H1 (cell line): ENCODE measurements around the gene GBP2. TPM values are rescaled to one million over a fixed set of nuclear protein-coding genes. Genes with fewer than 3 reads are reported as not detected.
A peak's percentile ranks its signal among the peaks of the same experiment; 100 is the strongest.

ENCODE experiments used
- CTCF ChIA-PET: fragments of 300-600 bp; sonication (Branson Sonifier 250); formaldehyde crosslinking; loops from one replicate; lab custom pipeline; 2021; ENCODE audit not compliant: partially characterized antibody; lab: Charles Lee
- POLR2A ChIA-PET: fragments of 300-600 bp; sonication (Branson Sonifier 250); formaldehyde crosslinking; loops from one replicate; lab custom pipeline; 2021; ENCODE audit warnings: inconsistent platforms; ENCODE audit not compliant: partially characterized antibody; lab: Charles Lee
- DNase-seq, 2 experiments: peaks; one replicate each; pipeline versions ENCODE4 v3.0.0 to v3.0.0-alpha.2; 2010 to 2022; ENCODE audit warnings: low spot score in 2 of 2, low read depth in 1 of 2, mixed read lengths in 1 of 2
- FAIRE-seq: peaks from 2 replicates; lab custom pipeline; 2011; peaks lifted over from hg19 to GRCh38; lab: Jason Lieb, UNC
- H2AFZ ChIP-seq: 2 replicates; pipeline ENCODE4 v1.8.1; 2012; ENCODE audit warnings: low read length, inconsistent platforms
- H2AK5ac ChIP-seq: 2 replicates; pipeline ENCODE4 v1.6.1; 2013; ENCODE audit warnings: low read depth, low read length
- H2BK120ac ChIP-seq: replicated peaks from 2 replicates; pipeline ENCODE3; 2013; ENCODE audit warnings: low read depth, low read length, inconsistent platforms
- H2BK12ac ChIP-seq: 2 replicates; pipeline ENCODE4 v1.6.1; 2013; ENCODE audit warnings: low read depth, low read length
- H2BK15ac ChIP-seq: 2 replicates; pipeline ENCODE4 v1.6.1; 2013; ENCODE audit warnings: low read length
- H2BK20ac ChIP-seq: 2 replicates; pipeline ENCODE4 v1.6.1; 2013; ENCODE audit warnings: low read length
- H2BK5ac ChIP-seq: 2 replicates; pipeline ENCODE4 v1.6.1; 2013; ENCODE audit warnings: low read depth, low read length
- H3K14ac ChIP-seq: 2 replicates; pipeline ENCODE4 v1.6.1; 2013; ENCODE audit warnings: inconsistent platforms; ENCODE audit not compliant: insufficient read length
- H3K18ac ChIP-seq: 2 replicates; pipeline ENCODE4 v1.6.1; 2013; ENCODE audit warnings: low read length; ENCODE audit errors: extremely low read depth
- H3K23ac ChIP-seq: 2 replicates; pipeline ENCODE4 v1.6.1; 2013; ENCODE audit warnings: inconsistent platforms; ENCODE audit not compliant: insufficient read length
- H3K23me2 ChIP-seq: 2 replicates; pipeline ENCODE4 v1.6.1; 2013; ENCODE audit warnings: low read depth, low read length
- H3K27ac ChIP-seq: 2 replicates; pipeline ENCODE4 v1.6.1; 2011; ENCODE audit warnings: low read depth, low read length, inconsistent platforms
- H3K27me3 ChIP-seq, 4 experiments: replicated peaks in 1 of 4; 1 replicate in 1 of 4; 2 replicates in 3 of 4; pipeline versions ENCODE4 v1.6.1 to v1.8.1; 2011 to 2013; ENCODE audit warnings: low read length in 3 of 4, mild to moderate bottlenecking in 3 of 4, inconsistent platforms in 2 of 4, mixed read lengths in 2 of 4, moderate library complexity in 1 of 4; ENCODE audit not compliant: control insufficient read depth in 3 of 4, insufficient read depth in 3 of 4; ENCODE audit errors: extremely low read depth in 1 of 4
- H3K36me3 ChIP-seq, 4 experiments: 2 replicates each; pipeline versions ENCODE4 v1.6.1 to v1.8.1; 2011 to 2013; ENCODE audit warnings: mild to moderate bottlenecking in 4 of 4, low read length in 3 of 4, moderate library complexity in 2 of 4, control low read depth in 1 of 4, inconsistent platforms in 1 of 4; ENCODE audit not compliant: insufficient read depth in 4 of 4, control insufficient read depth in 2 of 4
- H3K4ac ChIP-seq: replicated peaks from 2 replicates; pipeline ENCODE3; 2013; ENCODE audit warnings: low read length, low read depth, mixed read lengths, inconsistent platforms; ENCODE audit not compliant: insufficient read length
- H3K4me1 ChIP-seq, 4 experiments: replicated peaks in 1 of 4; 1 replicate in 1 of 4; 2 replicates in 3 of 4; pipeline versions ENCODE4 v1.6.1 to v1.8.1; 2011 to 2013; ENCODE audit warnings: low read length in 3 of 4, inconsistent platforms in 2 of 4, mixed read lengths in 1 of 4; ENCODE audit not compliant: insufficient read depth in 4 of 4, control insufficient read depth in 3 of 4
- H3K4me2 ChIP-seq, 2 experiments: 2 replicates each; pipeline versions ENCODE4 v1.6.1 to v1.8.1; 2011 to 2013; ENCODE audit warnings: low read depth in 2 of 2, low read length in 2 of 2, control low read depth in 1 of 2, inconsistent platforms in 1 of 2, mild to moderate bottlenecking in 1 of 2; ENCODE audit not compliant: insufficient read depth in 1 of 2
- H3K4me3 ChIP-seq, 4 experiments: fragments of 200-600, 300-600 bp in 1 of 4; sonication (generic), shearing (Covaris generic), sonication (Bioruptor Twin) in 1 of 4; 2 replicates each; pipeline versions ENCODE4 v1.5.1 to v1.8.1; 2011 to 2016; ENCODE audit warnings: low read length in 4 of 4, low read depth in 3 of 4, control low read depth in 2 of 4, inconsistent platforms in 2 of 4, mild to moderate bottlenecking in 2 of 4, mixed read lengths in 1 of 4, moderate library complexity in 1 of 4; ENCODE audit not compliant: insufficient read depth in 2 of 4; ENCODE audit errors: extremely low read depth in 1 of 4
- H3K56ac ChIP-seq: replicated peaks from 2 replicates; pipeline ENCODE3; 2013; ENCODE audit warnings: low read depth, mild to moderate bottlenecking, mixed read lengths, low read length, inconsistent platforms; ENCODE audit not compliant: insufficient read length
- H3K79me1 ChIP-seq: 2 replicates; pipeline ENCODE4 v1.6.1; 2013; ENCODE audit warnings: low read depth, low read length, control low read depth
- H3K79me2 ChIP-seq, 2 experiments: 2 replicates each; pipeline versions ENCODE4 v1.6.1 to v1.8.1; 2012 to 2013; ENCODE audit warnings: low read length in 2 of 2, mild to moderate bottlenecking in 2 of 2, inconsistent platforms in 1 of 2; ENCODE audit not compliant: insufficient read depth in 2 of 2, control insufficient read depth in 1 of 2
- H3K9ac ChIP-seq, 4 experiments: replicated peaks in 1 of 4; 1 replicate in 1 of 4; 2 replicates in 3 of 4; pipeline versions ENCODE4 v1.6.1 to v1.8.1; 2011 to 2013; ENCODE audit warnings: low read depth in 3 of 4, low read length in 3 of 4, control low read depth in 2 of 4, mild to moderate bottlenecking in 2 of 4, moderate library complexity in 2 of 4, inconsistent platforms in 1 of 4; ENCODE audit errors: extremely low read depth in 1 of 4
- H3K9me3 ChIP-seq, 2 experiments: 2 replicates each; pipeline versions ENCODE4 v1.6.1 to v1.8.1; 2012 to 2013; ENCODE audit warnings: mild to moderate bottlenecking in 2 of 2, moderate library complexity in 2 of 2, control low read depth in 1 of 2, inconsistent platforms in 1 of 2, low read depth in 1 of 2, low read length in 1 of 2, mixed read lengths in 1 of 2; ENCODE audit not compliant: insufficient read depth in 2 of 2
- H4K20me1 ChIP-seq, 2 experiments: replicated peaks in 1 of 2; 2 replicates each; pipeline versions ENCODE3 to v1.8.1; 2011 to 2013; ENCODE audit warnings: inconsistent platforms in 2 of 2, low read length in 2 of 2, mild to moderate bottlenecking in 1 of 2; ENCODE audit not compliant: insufficient read depth in 2 of 2, control insufficient read depth in 1 of 2
- H4K5ac ChIP-seq: 2 replicates; pipeline ENCODE4 v1.6.1; 2013; ENCODE audit warnings: low read length, low read depth, mixed read lengths, inconsistent platforms; ENCODE audit not compliant: insufficient read length
- H4K8ac ChIP-seq: 2 replicates; pipeline ENCODE4 v1.8.0; 2013; ENCODE audit warnings: mild to moderate bottlenecking, moderate library complexity, low read length, inconsistent platforms; ENCODE audit not compliant: insufficient read depth; ENCODE audit errors: extremely low read depth
- H4K91ac ChIP-seq: replicated peaks from 2 replicates; pipeline ENCODE3; 2013; ENCODE audit warnings: low read length, mixed read lengths, inconsistent platforms; ENCODE audit not compliant: insufficient read length
- GTF2F1 ChIP-seq: IDR thresholded peaks from 2 replicates; pipeline ENCODE4 v1.6.1; 2012; ENCODE audit warnings: low read depth, low read length, improper control_type of control experiment, borderline replicate concordance
- JUND ChIP-seq: IDR thresholded peaks from 2 replicates; pipeline ENCODE4 v1.6.1; 2011; ENCODE audit warnings: mild to moderate bottlenecking, improper control_type of control experiment, low read length
- KDM1A ChIP-seq: fragments of 200-600, 300-600 bp; sonication (generic); IDR thresholded peaks from 2 replicates; pipeline ENCODE4 v1.7.1; 2016; ENCODE audit warnings: mild to moderate bottlenecking, low read length, borderline replicate concordance
- RAD21 ChIP-seq, 2 experiments: IDR thresholded peaks in 1 of 2; conservative IDR thresholded peaks in 1 of 2; 2 replicates each; pipeline ENCODE4 v1.6.1; 2011; ENCODE audit warnings: low read depth in 2 of 2, low read length in 2 of 2, improper control_type of control experiment in 1 of 2, inconsistent platforms in 1 of 2, mild to moderate bottlenecking in 1 of 2, moderate library complexity in 1 of 2
- polyA plus RNA-seq, 7 experiments: library from polyadenylated mRNA; depleted of rRNA in 3 of 7; stranded (reverse) in 5 of 7; unstranded in 2 of 7; fragments of >200 nt in 5 of 7; fragments of 200-250 nt in 2 of 7; gene quantifications; 1 replicate in 5 of 7; 2 replicates in 1 of 7; 4 replicates in 1 of 7; pipeline versions ENCODE4 v1.2.1 to v1.2.3, GENCODE V29; 2011 to 2013; ENCODE audit warnings: missing spikeins in 2 of 7, mixed read lengths in 2 of 7
- total RNA-seq: library from RNA; stranded (reverse); fragmentation: NEBNext Ultra II Directional; extraction: Animal tissue kit (Norgen Biotek cat#: 25700); gene quantifications from 2 replicates; pipeline ENCODE4 v1.2.1, GENCODE V29; 2021
- TF ChIP-seq, protein P1 (sequence below), 3 experiments: IDR thresholded peaks; 1 replicate in 2 of 3; 2 replicates in 1 of 3; pipeline versions ENCODE4 v1.5.1 to v1.6.1; 2011; ENCODE audit warnings: low read length in 3 of 3, mild to moderate bottlenecking in 3 of 3, inconsistent platforms in 2 of 3, low read depth in 1 of 3, moderate library complexity in 1 of 3; ENCODE audit not compliant: insufficient read depth in 1 of 3; ENCODE audit errors: control extremely low read depth in 1 of 3

GBP2 gene
- total and polyA plus RNA-seq, 2 of the 8 experiments (the other 6 are each of a cell fraction or from before 2014, with no cell fraction given), result not detected

DNA sequence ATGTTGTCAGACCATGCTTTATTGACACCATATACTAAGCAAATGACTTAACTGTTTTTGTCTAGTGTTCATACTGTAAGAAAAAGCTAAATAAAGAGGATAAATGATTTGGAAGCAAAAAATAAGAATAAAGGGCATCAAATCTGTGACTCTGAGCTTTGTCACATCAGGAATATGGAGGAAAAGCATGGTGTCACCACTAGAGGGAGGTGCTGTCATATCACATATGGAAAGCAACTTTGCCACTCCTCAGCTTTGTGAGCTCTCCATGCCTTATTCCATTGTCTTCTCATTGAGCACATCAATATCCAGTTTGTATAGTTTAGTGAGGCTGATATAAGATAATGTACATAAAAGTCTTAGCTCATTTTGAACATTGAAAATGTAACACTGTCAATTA, 40.1 kb downstream of the GBP2 start:
- Histone ChIP-seq H2BK5ac (no peak overlapping the region), H3K23ac (no peak overlapping the region)
- POLR2A ChIA-PET, result no interaction called here

More for the DNA sequence above, 40.1 kb downstream of the GBP2 start:
- H4K91ac ChIP-seq, result no peak overlapping the region
- no peak overlapping the region for H2BK15ac ChIP-seq
- no peak overlapping the region for H3K9ac ChIP-seq
- no peak overlapping the region for H3K18ac ChIP-seq
- H3K4me1 ChIP-seq, result 0 out of 7 replicates have a peak, but pooled peaks cover 0 to 3% (median 0%) of the 10 kb centered on the region in 4 experiments
- no peaks in the 10 kb centered on the region for H3K23me2 ChIP-seq
- H4K5ac ChIP-seq, result no peak overlapping the region
- H3K9me3 ChIP-seq, result peaks cover 4 to 6% of the 10 kb centered on the region in 2 experiments; a peak in 2 of 4 replicates
- H3K27me3 ChIP-seq, result no peaks in the 10 kb centered on the region
- H3K56ac ChIP-seq, result no peak overlapping the region
- H3K27ac ChIP-seq, result no peak overlapping the region
- no peak overlapping the region for H3K4me3 ChIP-seq
- CTCF ChIA-PET, result interaction anchor here (0.6 to 2.2 kb wide), 22 partner anchors 11 to 835 kb away, joined by 3 to 13 read pairs (median 4); no protein-coding TSS in a partner anchor
- H2AK5ac ChIP-seq, result no peak overlapping the region
- no peaks in the 10 kb centered on the region for H3K79me1 ChIP-seq
- TF ChIP-seq, protein P1, sequence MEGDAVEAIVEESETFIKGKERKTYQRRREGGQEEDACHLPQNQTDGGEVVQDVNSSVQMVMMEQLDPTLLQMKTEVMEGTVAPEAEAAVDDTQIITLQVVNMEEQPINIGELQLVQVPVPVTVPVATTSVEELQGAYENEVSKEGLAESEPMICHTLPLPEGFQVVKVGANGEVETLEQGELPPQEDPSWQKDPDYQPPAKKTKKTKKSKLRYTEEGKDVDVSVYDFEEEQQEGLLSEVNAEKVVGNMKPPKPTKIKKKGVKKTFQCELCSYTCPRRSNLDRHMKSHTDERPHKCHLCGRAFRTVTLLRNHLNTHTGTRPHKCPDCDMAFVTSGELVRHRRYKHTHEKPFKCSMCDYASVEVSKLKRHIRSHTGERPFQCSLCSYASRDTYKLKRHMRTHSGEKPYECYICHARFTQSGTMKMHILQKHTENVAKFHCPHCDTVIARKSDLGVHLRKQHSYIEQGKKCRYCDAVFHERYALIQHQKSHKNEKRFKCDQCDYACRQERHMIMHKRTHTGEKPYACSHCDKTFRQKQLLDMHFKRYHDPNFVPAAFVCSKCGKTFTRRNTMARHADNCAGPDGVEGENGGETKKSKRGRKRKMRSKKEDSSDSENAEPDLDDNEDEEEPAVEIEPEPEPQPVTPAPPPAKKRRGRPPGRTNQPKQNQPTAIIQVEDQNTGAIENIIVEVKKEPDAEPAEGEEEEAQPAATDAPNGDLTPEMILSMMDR (IDR thresholded peaks at IDR 0.05; ENCODE audit: control extremely low read depth in 1 of 3, insufficient read depth in 1 of 3, low read depth in 1 of 3, low read length in 3 of 3), result peak in 2 of 3 experiments; percentile 60 to 65; a peak in 3 of 4 replicates
- TF ChIP-seq KDM1A (no peak), GTF2F1 (no peak), JUND (no peak), RAD21 (IDR thresholded peaks at IDR 0.05 in 1 of 2, conservative IDR thresholded peaks at IDR 0.05 in 1 of 2; ENCODE audit: low read depth in 2 of 2, low read length in 2 of 2) (peak; percentile 84 to 85)
- H3K4me2 ChIP-seq, result no peak overlapping the region
- H2BK120ac ChIP-seq, result no peak overlapping the region
- no peak overlapping the region for H2AFZ ChIP-seq
- H2BK12ac ChIP-seq, result no peak overlapping the region
- no peak overlapping the region for H2BK20ac ChIP-seq
- H3K36me3 ChIP-seq, result no peaks in the 10 kb centered on the region
- no peak for DNase-seq
- no peak overlapping the region for H3K14ac ChIP-seq
- H3K4ac ChIP-seq, result no peak overlapping the region
- H4K8ac ChIP-seq, result no peak overlapping the region
- no peaks in the 10 kb centered on the region for H4K20me1 ChIP-seq
- no peaks in the 10 kb centered on the region for H3K79me2 ChIP-seq
- peak; percentile 72 for FAIRE-seq
